Esophagus squamous epithelium (tissue), 5 donors: ENCODE measurements around the gene MINDY2. TPM values are rescaled to one million over a fixed set of nuclear protein-coding genes. Genes with fewer than 3 reads are reported as not detected.

Experiments used
- DNase-seq: peaks from one replicate; lab custom pipeline; 2025; lab: John Stamatoyannopoulos, UW
- H3K27ac ChIP-seq, 4 donors: fragments of 200-600 bp; sonication (generic); one replicate each; pipeline ENCODE4 v1.5.1; 2016 to 2019; ENCODE audit warnings: mild to moderate bottlenecking in 1 of 4
- H3K27me3 ChIP-seq, 4 donors: fragments of 200-600 bp; sonication (generic); 1 replicate in 3 of 4; 2 replicates in 1 of 4; pipeline versions ENCODE4 v1.5.1 to v1.6.0; 2017 to 2021; ENCODE audit warnings: antibody characterized with exemption in 1 of 4
- H3K36me3 ChIP-seq, 3 donors: fragments of 200-600 bp; sonication (generic); one replicate each; pipeline ENCODE4 v1.5.1; 2016 to 2019
- H3K4me1 ChIP-seq, 3 donors: fragments of 200-600 bp; sonication (generic); one replicate each; pipeline ENCODE4 v1.5.1; 2017 to 2019
- H3K4me3 ChIP-seq, 4 donors: fragments of 200-600 bp; sonication (generic); 1 replicate in 3 of 4; 2 replicates in 1 of 4; pipeline ENCODE4 v1.5.1; 2016 to 2019; ENCODE audit warnings: mild to moderate bottlenecking in 2 of 4, moderate library complexity in 1 of 4
- H3K9me3 ChIP-seq, 3 donors: fragments of 200-600 bp; sonication (generic); one replicate each; pipeline ENCODE4 v1.5.1; 2016 to 2019
- CTCF ChIP-seq, 6 experiments: fragments of 450-650 bp in 4 of 6; fragments of 200-600 bp in 2 of 6; sonication (generic) in 2 of 6; IDR thresholded peaks; one replicate each; pipeline ENCODE4 v1.5.1; 2016 to 2019; ENCODE audit warnings: antibody characterized with exemption in 6 of 6, mild to moderate bottlenecking in 4 of 6, moderate library complexity in 4 of 6
- POLR2A ChIP-seq, 4 donors: fragments of 450-650 bp; IDR thresholded peaks; one replicate each; pipeline ENCODE4 v1.6.1; 2017; ENCODE audit warnings: antibody characterized with exemption in 4 of 4, mild to moderate bottlenecking in 4 of 4, moderate library complexity in 3 of 4
- WGBS, 2 donors: methylation state at CpG; one replicate each; pipeline ENCODE4 v1.1.5; 2018; 5-methylcytosine and 5-hydroxymethylcytosine counted together
- intact Hi-C: fragments of 100-400 bp; cut with DNase I; formaldehyde crosslinking; loops from one replicate; pipeline ENCODE4 v1.15.0; 2022
- total RNA-seq, 4 donors: library from RNA; depleted of rRNA; stranded (reverse); fragments of >200 nt; gene quantifications; one replicate each; pipeline ENCODE4 v1.1.0, GENCODE V29; 2016
- donor health status: DM: yes; HTN: yes; CAD: no.

The MINDY2 gene
- total RNA-seq, 4 donors from 2014 or later, result 9.1 to 17.0 (median 13.9) TPM

GRCh38 chr15:58785355-58785754 lies 14.3 kb downstream of the MINDY2 start:
- H3K4me3 ChIP-seq, result peak overlapping the region in 1 of 4 donors; percentile 27
- intact Hi-C loops, result no loop called here

GRCh38 chr15:58788056-58788710 lies 17.1 kb downstream of the MINDY2 start:
- intact Hi-C loops, result no loop called here
- no peak for TF ChIP-seq POLR2A (IDR thresholded peaks at IDR 0.05)
- no peak for TF ChIP-seq CTCF (IDR thresholded peaks at IDR 0.05)
- Histone ChIP-seq H3K27ac (no peak overlapping the region), H3K9me3 (no peaks in the 10 kb centered on the region), H3K27me3 (no peaks in the 10 kb centered on the region), H3K4me1 (peaks cover 0 to 9% (median 0%) of the 10 kb centered on the region in 3 donors), H3K4me3 (no peak overlapping the region), H3K36me3 (peaks cover 0 to 51% (median 4%) of the 10 kb centered on the region in 3 donors)
- WGBS, 2 donors, result 87 to 97% methylated on average over 3 of the region's 3 CpGs
- no peak for DNase-seq

More at GRCh38 chr15:58785355-58785754, 14.3 kb downstream of the MINDY2 start:
- 69 to 75% methylated on average over 6 of the region's 6 CpGs for WGBS, 2 donors
- peaks cover 0 to 36% (median 4%) of the 10 kb centered on the region in 3 donors for H3K36me3 ChIP-seq
- no peak for DNase-seq
- H3K4me1 ChIP-seq, result peaks cover 0 to 6% (median 0%) of the 10 kb centered on the region in 3 donors
- no peaks in the 10 kb centered on the region for H3K9me3 ChIP-seq
- H3K27me3 ChIP-seq, result no peaks in the 10 kb centered on the region
- no peak for TF ChIP-seq POLR2A (IDR thresholded peaks at IDR 0.05)
- TF ChIP-seq CTCF (IDR thresholded peaks at IDR 0.05), result no peak
- no peak overlapping the region for H3K27ac ChIP-seq

GRCh38 chr15:58793862-58794261 lies 22.8 kb downstream of the MINDY2 start:
- Histone ChIP-seq H3K36me3 (peaks cover 0 to 37% (median 4%) of the 10 kb centered on the region in 3 donors), H3K27me3 (no peaks in the 10 kb centered on the region), H3K9me3 (no peaks in the 10 kb centered on the region), H3K4me3 (no peak overlapping the region), H3K27ac (peak overlapping the region; percentile 11 to 72 (median 48)), H3K4me1 (peaks cover 0 to 29% (median 5%) of the 10 kb centered on the region in 3 donors)
- TF ChIP-seq CTCF (IDR thresholded peaks at IDR 0.05), result no peak
- no peak for TF ChIP-seq POLR2A (IDR thresholded peaks at IDR 0.05)
- 34 to 37% methylated on average over 6 of the region's 6 CpGs for WGBS, 2 donors
- DNase-seq, result no peak
- intact Hi-C loops, result no loop called here

GRCh38 chr15:58795825-58796224 lies 24.7 kb downstream of the MINDY2 start:
- intact Hi-C loops, result no loop called here
- peaks cover 0 to 19% (median 0%) of the 10 kb centered on the region in 3 donors for H3K36me3 ChIP-seq

More at GRCh38 chr15:58795825-58796224, 24.7 kb downstream of the MINDY2 start:
- Histone ChIP-seq H3K27me3 (no peaks in the 10 kb centered on the region), H3K27ac (no peak overlapping the region), H3K9me3 (no peaks in the 10 kb centered on the region), H3K4me1 (peaks cover 0 to 29% (median 5%) of the 10 kb centered on the region in 3 donors), H3K4me3 (no peak overlapping the region)
- TF ChIP-seq CTCF (IDR thresholded peaks at IDR 0.05) (no peak), POLR2A (IDR thresholded peaks at IDR 0.05) (no peak)
- no peak for DNase-seq
- WGBS, 2 donors, result 70 to 76% methylated on average over 2 of the region's 2 CpGs
